GM18873 (cell line): ENCODE results near the gene ITLN1.
"Not testable (repeated sequence)": the region's sequence is repeated elsewhere in the genome, so short reads cannot be mapped to it uniquely, and the experiment has no call there.

Experiments used
- ATAC-seq: cut with Tn5 transposase; IDR thresholded peaks from one replicate; pipeline ENCODE4 v1.9.1; 2021; ENCODE audit warnings: mild to moderate bottlenecking, moderate library complexity, moderate number of reproducible peaks; ENCODE audit not compliant: unreplicated experiment, low FRiP score

ITLN1 gene

GRCh38 chr1:160885042-160885441 lies at the start of gene ITLN1:
Gene ITLN1, minus strand, starts transcription at chr1:160885180. Its CDS starts 303 bp downstream, at chr1:160884877.
- ATAC-seq, result no peak

DNA sequence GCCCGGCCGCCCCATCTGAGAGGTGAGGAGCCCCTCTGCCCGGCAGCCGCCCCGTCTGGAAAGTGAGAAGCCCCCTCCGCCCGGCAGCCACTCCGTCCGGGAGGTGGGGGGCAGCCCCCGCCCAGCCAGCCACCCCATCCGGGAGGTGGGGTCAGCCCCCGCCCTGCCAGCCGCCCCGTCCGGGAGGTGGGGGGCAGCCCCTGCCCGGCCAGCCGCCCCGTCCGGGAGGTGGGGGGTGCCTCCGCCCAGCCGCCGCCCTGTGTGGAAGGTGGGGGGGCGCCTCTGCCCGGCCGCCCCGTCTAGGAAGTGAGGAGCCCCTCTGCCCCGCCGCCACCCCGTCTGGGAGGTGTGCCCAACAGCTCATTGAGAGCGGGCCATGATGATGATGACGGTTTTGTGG lies 48.3 kb upstream of the ITLN1 start:
- ATAC-seq, result not testable (repeated sequence)

DNA sequence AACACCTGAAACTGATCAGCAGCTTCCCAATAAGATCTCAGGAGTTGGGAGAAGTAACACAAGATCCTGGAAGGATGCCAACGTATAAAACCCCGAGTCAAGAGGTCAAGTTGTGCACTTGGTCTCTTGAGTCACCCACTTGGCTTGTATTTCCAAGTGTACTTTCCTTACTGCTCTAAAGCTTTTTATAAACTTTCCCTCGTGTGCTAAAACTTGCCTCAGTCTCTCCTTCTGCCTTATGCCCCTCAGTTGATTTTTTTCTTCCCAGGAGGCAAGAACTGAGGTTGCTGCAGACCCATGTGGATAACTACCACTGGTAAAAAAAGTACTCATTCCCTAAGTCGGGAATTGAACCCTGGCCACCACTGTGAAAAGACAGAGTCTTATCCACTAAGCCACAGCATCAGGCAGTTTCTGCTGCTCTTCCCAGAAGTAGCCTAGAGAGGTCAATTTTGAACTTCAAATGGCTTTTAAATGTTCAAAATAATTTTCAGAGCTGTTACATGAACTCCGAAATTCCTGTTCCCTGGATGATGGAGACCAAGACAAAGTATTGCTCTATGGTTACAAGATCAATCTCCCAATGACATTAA lies 40.8 kb upstream of the ITLN1 start:
- ATAC-seq, result no peak

DNA sequence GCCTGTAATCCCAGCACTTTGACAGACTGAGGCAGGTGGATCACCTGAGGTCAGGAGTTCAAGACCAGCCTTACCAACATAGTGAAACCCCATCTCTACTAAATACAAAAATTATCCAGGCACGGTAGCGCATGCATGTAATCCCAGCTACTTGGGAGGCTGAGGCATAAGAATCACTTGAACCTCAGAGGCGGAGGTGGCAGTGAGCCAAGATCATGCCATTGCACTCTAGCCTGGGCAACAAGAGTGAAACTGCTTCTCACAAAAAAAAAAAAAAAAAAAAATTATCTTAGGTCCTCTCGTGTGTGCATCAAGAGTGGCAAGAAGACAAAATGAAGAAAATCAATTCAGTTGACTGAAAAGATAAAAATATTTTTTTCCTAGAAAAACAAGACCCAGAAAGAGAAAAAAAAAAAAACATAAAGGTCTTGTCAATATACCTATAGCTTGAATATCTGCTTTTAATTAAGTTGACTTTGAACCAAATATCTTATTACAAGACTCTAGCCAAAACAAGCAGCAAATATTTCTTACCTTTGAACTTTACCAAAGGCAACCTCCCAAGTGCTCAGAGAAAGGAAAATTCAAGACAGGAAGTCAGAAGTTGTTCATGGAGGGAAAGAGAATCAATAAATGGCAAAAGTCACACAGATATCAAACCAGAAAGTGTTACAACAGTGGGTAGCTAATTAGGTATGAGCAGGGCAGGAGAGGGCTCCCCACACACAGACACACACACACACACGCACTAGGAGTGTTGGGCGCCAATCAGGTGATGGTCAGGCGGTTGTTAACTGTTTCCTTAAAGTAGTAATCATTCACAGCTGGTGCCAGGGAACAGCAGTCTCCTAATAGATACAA lies 40.0 kb upstream of the ITLN1 start:
- ATAC-seq, result no peak

GRCh38 chr1:160916666-160917065 lies 31.7 kb upstream of the ITLN1 start:
- no peak for ATAC-seq

DNA sequence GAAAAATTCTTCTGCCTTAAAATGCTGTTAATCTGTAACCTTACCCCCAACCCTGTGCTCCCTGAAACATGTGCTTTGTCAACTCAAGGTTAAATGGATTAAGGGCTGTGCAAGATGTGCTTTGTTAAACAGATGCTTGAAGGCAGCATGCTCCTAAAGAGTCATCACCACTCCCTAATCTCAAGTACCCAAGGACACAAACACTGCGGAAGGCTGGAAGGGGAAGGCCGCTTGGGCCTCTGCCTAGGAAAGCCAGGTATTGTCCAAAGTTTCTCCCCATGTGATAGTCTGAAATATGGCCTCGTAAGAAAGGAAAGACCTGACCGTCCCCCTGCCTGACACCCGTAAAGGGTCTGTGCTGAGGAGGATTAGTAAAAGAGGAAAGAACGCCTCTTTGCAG lies 28.2 kb upstream of the ITLN1 start:
- ATAC-seq, result not testable (repeated sequence)

DNA sequence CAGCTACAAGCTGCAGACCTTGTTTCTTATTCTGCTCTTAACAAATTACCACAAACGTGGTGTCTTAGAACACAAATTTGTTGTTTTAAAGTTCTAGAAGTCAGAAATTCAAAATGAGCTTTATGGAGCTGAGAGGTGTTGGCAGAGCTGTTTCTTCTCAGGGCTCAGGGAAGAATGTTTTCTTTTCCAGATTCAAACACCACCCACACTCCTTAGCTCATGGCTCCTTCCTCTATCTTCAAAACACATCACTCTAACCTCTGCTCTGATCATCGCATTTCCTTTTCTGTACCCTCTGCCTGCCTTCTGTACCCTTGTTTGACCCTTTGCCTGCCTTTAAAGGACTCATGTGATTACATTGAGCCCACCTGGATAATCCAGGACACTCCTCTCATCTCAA lies 26.9 kb upstream of the ITLN1 start:
- ATAC-seq, result no peak

DNA sequence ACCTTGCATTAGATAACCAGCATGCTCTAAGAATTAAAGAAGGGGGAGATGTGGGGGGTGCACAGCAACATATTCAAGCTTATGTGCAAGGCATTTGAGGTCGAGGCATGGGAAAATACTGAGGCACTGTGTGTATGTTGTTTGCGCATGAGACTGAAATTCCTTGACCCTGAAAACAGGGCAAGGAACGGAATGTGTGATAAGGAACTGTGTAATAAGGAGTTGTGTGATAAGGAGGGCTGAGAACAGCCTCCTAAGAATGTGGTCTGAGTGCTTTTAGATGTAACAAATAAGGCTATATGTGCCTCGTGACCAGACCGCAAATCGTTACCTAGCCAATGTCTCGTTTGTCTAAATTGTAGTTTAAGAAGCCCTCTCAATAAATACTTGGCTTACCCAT lies 26.5 kb upstream of the ITLN1 start:
- ATAC-seq, result no peak

- no peak for ATAC-seq
Observed at GRCh38 chr1:160910170-160910750, 25.3 kb upstream of the ITLN1 start.

GRCh38 chr1:160907976-160908375 lies 23.0 kb upstream of the ITLN1 start:
- ATAC-seq, result no peak

GRCh38 chr1:160905617-160905989 lies 20.6 kb upstream of the ITLN1 start:
- no peak for ATAC-seq

GRCh38 chr1:160904783-160905616 lies 20.0 kb upstream of the ITLN1 start:
- no peak for ATAC-seq

DNA sequence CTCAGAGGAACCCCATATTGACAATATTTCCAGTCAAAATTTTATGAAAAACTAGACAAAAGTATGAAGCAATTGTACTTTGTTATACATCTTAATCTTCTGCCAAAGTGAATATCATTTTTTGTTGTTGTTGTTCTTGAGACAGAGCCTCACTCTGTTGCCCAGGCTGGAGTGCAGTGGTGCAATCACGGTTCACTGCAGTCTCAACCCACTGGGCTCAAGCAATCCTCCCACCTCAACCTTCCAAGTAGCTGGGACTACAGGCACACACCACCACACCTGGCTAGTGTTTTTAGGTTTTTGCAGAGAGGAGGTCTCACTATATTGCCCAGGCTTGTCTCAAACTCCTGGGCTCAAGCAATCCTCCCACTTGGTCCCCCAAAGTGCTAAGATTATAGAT lies 17.3 kb upstream of the ITLN1 start:
- ATAC-seq, result not testable (repeated sequence)

DNA sequence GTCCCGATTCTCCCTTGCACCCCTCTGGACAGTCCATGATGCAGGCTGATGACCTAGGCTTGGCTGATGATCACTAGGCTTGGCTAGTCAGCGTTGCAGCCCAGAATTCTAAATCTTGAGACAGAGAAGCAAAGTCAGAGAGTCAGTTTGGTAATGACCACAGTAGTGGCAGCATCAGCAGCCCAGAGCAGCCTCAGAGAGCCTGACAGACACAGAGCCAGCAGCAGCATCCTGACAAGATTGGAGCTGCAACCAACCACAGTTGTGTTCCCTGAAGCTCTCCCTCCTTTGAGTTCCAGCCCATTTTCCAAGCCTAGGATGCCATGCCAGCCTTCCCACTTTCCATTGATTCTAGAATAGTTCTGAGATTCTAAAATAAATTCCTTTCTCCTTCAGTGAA lies 16.8 kb upstream of the ITLN1 start:
- no peak for ATAC-seq

DNA sequence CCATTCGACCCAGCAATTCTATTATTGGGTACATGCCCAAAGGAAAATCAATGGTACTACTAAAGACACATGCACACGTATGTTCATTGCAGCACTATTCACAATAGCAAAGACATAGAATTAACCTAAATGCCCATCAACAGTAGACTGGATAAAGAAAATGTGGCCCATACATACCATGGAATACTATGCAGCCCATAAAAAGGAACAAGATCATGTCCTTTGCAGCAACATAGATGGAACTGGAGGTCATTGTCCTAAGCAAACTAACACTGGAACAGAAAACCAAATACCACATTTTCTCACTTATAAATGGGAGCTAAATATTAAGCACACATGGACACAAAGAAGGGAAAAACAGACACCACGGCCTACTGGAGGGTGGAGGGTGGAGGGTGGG lies 15.7 kb upstream of the ITLN1 start:
- not testable (repeated sequence) for ATAC-seq

DNA sequence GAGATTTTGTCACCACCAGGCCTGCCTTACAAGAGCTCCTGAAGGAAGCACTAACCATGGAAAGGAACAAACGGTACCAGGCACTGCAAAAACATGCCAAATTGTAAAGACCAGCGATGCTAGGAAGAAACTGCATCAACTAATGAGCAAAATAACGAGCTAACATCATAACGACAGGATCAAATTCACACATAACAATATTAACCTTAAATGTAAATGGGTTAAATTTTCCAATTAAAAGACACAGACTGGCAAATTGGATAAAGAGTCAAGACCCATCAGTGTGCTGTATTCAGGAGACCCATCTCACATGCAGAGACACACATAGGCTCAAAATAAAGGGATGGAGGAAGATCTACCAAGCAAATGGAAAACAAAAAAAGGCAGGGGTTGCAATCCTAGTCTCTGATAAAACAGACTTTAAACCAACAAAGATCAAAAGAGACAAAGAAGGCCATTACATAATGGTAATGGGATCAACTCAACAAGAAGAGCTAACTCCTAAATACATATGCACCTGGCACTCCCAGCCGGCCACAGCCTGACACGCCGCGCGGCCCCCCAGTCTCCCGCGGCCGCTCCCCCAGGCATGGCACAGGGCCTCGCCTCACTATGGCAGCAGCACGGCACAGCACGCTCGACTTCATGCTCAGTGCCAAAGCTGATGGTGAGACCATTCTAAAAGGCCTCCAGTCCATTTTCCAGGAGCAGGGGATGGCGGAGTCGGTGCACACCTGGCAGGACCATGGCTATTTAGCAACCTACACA lies 9.6 kb upstream of the ITLN1 start:
- ATAC-seq, result not testable (repeated sequence)

GRCh38 chr1:160891474-160891873 lies 6.5 kb upstream of the ITLN1 start:
- ATAC-seq, result no peak

DNA sequence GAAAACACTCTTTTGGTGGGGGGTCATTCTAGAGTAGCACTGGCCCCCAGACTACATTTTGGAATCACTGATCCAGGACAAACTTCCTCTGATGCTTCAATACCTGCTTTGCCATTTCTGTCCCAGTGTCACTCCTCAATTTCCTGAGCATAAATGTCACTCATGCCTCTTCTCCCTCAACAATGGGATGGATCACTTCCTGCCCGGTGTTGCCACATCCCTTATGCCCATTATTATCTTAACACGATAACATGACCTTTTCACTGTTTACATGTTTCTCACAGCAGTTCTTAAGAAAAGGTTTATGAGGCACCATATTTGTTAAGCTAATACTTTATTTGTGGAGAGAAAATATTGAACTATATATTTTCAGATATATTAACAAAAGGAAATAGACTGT lies 3.9 kb upstream of the ITLN1 start:
- no peak for ATAC-seq

DNA sequence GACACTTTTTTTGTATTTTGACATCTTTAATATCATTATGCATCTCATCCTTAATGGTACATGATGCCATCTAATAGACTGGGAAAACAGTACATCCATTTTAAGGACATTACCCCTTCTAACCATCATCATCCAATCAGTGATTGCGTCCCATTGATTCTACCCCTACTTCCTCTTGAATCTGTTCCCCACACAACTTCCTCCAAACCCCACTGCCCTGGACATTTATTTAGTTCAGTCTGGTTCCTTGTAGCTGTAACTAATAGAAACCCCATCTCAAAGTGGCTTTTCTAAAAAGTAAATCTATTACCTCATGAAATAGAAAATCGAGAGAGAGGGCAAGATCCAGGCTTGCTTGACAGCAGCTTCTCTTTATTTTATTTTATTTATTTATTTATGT lies 2.1 kb upstream of the ITLN1 start:
- no peak for ATAC-seq

GRCh38 chr1:160884579-160884978 lies 401 bp downstream of the ITLN1 start:
- ATAC-seq, result no peak
